Uterus (tissue), 4 donors: ENCODE data around the gene SLC2A13. TPM values are rescaled to one million over a fixed set of nuclear protein-coding genes. Genes with fewer than 3 reads are reported as not detected.
"Not testable (repeated sequence)": the region's sequence is repeated elsewhere in the genome, so short reads cannot be mapped to it uniquely, and the experiment has no call there.

Experiments used
- DNase-seq, 2 donors: peaks; one replicate each; pipeline ENCODE4 v3.0.0-alpha.2; 2019 to 2020
- H3K27ac ChIP-seq, 2 donors: fragments of 200-600 bp; sonication (generic); 1 replicate in 1 of 2; 2 replicates in 1 of 2; pipeline ENCODE4 v1.5.1; 2016 to 2018
- H3K27me3 ChIP-seq, 2 donors: fragments of 200-600 bp; sonication (generic); one replicate each; pipeline ENCODE4 v1.5.1; 2018 to 2019; ENCODE audit warnings: control low read depth in 1 of 2
- H3K36me3 ChIP-seq, 2 donors: fragments of 200-600 bp; sonication (generic); one replicate each; pipeline ENCODE4 v1.5.1; 2019; ENCODE audit warnings: control low read depth in 1 of 2
- H3K4me1 ChIP-seq, 2 donors: fragments of 200-600 bp; sonication (generic); one replicate each; pipeline ENCODE4 v1.5.1; 2018 to 2019; ENCODE audit warnings: control low read depth in 1 of 2
- H3K4me3 ChIP-seq, 2 donors: fragments of 200-600 bp; sonication (generic); 1 replicate in 1 of 2; 2 replicates in 1 of 2; pipeline ENCODE4 v1.5.1; 2018 to 2019; ENCODE audit warnings: mild to moderate bottlenecking in 1 of 2
- H3K9me3 ChIP-seq, 2 donors: fragments of 200-600 bp; sonication (generic); one replicate each; pipeline ENCODE4 v1.5.1; 2019; ENCODE audit warnings: control low read depth in 1 of 2
- CTCF ChIP-seq, 4 experiments: fragments of 200-600 bp in 2 of 4; fragments of 450-650 bp in 2 of 4; sonication (generic) in 2 of 4; IDR thresholded peaks; one replicate each; pipeline ENCODE4 v1.5.1; 2016 to 2019; ENCODE audit warnings: antibody characterized with exemption in 4 of 4, mild to moderate bottlenecking in 2 of 4, moderate library complexity in 1 of 4
- POLR2A ChIP-seq, 2 donors: fragments of 450-650 bp; IDR thresholded peaks; one replicate each; pipeline ENCODE4 v1.6.1; 2016; ENCODE audit warnings: antibody characterized with exemption in 2 of 2, mild to moderate bottlenecking in 1 of 2, moderate library complexity in 1 of 2
- intact Hi-C: fragments of 100-400 bp; cut with DNase I; formaldehyde crosslinking; loops from one replicate; pipeline ENCODE4 v1.15.1; 2023; ENCODE audit warnings: low total_unique reads
- total RNA-seq, 4 donors: library from RNA; depleted of rRNA in 3 of 4; stranded (reverse); fragments of >200 nt in 3 of 4; gene quantifications; one replicate each; pipeline versions ENCODE4 v1.1.0 to v1.2.4, GENCODE V29; 2014 to 2023
- donor health status: DM: yes; HTN: yes; CAD: no.

Gene SLC2A13
- total RNA-seq, 4 donors from 2014 or later, result 12.8 to 31.7 (median 15.3) TPM

- no peaks in the 10 kb centered on the region for H3K27me3 ChIP-seq
- H3K36me3 ChIP-seq, result no peaks in the 10 kb centered on the region
- no peaks in the 10 kb centered on the region for H3K9me3 ChIP-seq
- intact Hi-C loops, result no loop called here
- H3K4me1 ChIP-seq, result no peaks in the 10 kb centered on the region
- TF ChIP-seq CTCF (IDR thresholded peaks at IDR 0.05) (no peak), POLR2A (IDR thresholded peaks at IDR 0.05) (no peak)
- H3K27ac ChIP-seq, result no peak overlapping the region
- no peak overlapping the region for H3K4me3 ChIP-seq
- no peak for DNase-seq
Observed at GRCh38 chr12:39867631-39868327, 238.1 kb downstream of the SLC2A13 start.

- Histone ChIP-seq H3K4me1 (no peaks in the 10 kb centered on the region), H3K4me3 (no peak overlapping the region), H3K9me3 (no peaks in the 10 kb centered on the region), H3K36me3 (no peaks in the 10 kb centered on the region), H3K27me3 (no peaks in the 10 kb centered on the region), H3K27ac (no peak overlapping the region)
- intact Hi-C loops, result no loop called here
- TF ChIP-seq POLR2A (IDR thresholded peaks at IDR 0.05), result no peak
- no peak for TF ChIP-seq CTCF (IDR thresholded peaks at IDR 0.05)
- no peak for DNase-seq
Observed at GRCh38 chr12:39866135-39866534, 239.7 kb downstream of the SLC2A13 start.

GRCh38 chr12:39860695-39861094 is 245.2 kb downstream of the SLC2A13 start:
- H3K4me1 ChIP-seq, result no peaks in the 10 kb centered on the region
- H3K36me3 ChIP-seq, result no peaks in the 10 kb centered on the region
- no peaks in the 10 kb centered on the region for H3K27me3 ChIP-seq
- H3K9me3 ChIP-seq, result no peaks in the 10 kb centered on the region
- no peak overlapping the region for H3K27ac ChIP-seq
- no peak for TF ChIP-seq CTCF (IDR thresholded peaks at IDR 0.05)
- TF ChIP-seq POLR2A (IDR thresholded peaks at IDR 0.05), result no peak
- no peak for DNase-seq
- H3K4me3 ChIP-seq, result no peak overlapping the region
- intact Hi-C loops, result no loop called here

- H3K36me3 ChIP-seq, result no peaks in the 10 kb centered on the region
- TF ChIP-seq POLR2A (IDR thresholded peaks at IDR 0.05) (no peak), CTCF (IDR thresholded peaks at IDR 0.05) (no peak)
- no peaks in the 10 kb centered on the region for H3K9me3 ChIP-seq
- H3K4me3 ChIP-seq, result no peak overlapping the region
- no peaks in the 10 kb centered on the region for H3K4me1 ChIP-seq
- intact Hi-C loops, result no loop called here
- no peak for DNase-seq
- H3K27ac ChIP-seq, result no peak overlapping the region
- H3K27me3 ChIP-seq, result no peaks in the 10 kb centered on the region
Observed at GRCh38 chr12:39853003-39853402, 252.9 kb downstream of the SLC2A13 start.

- Histone ChIP-seq H3K27ac (no peak overlapping the region), H3K4me1 (no peaks in the 10 kb centered on the region), H3K27me3 (no peaks in the 10 kb centered on the region), H3K4me3 (no peak overlapping the region), H3K36me3 (no peaks in the 10 kb centered on the region), H3K9me3 (no peaks in the 10 kb centered on the region)
- intact Hi-C loops, result no loop called here
- TF ChIP-seq CTCF (IDR thresholded peaks at IDR 0.05), result no peak
- no peak for TF ChIP-seq POLR2A (IDR thresholded peaks at IDR 0.05)
- DNase-seq, result no peak
Observed at GRCh38 chr12:39852346-39852745, 253.5 kb downstream of the SLC2A13 start.

- H3K36me3 ChIP-seq, H3K9me3 ChIP-seq, intact Hi-C loops, H3K4me1 ChIP-seq, DNase-seq, H3K27ac ChIP-seq, H3K27me3 ChIP-seq, H3K4me3 ChIP-seq: not testable (repeated sequence)
Observed at GRCh38 chr12:39848218-39848617, 257.7 kb downstream of the SLC2A13 start.
